Upper lobe of left lung (tissue), 4 donors: ENCODE results near the gene IP6K1.

Experiments
- CTCF ChIP-seq, 6 experiments: fragments of 450-650 bp in 4 of 6; fragments of 200-600 bp in 2 of 6; sonication (generic) in 2 of 6; IDR thresholded peaks; one replicate each; pipeline ENCODE4 v1.5.1; 2016 to 2019; ENCODE audit warnings: antibody characterized with exemption in 6 of 6
- POLR2A ChIP-seq, 4 donors: fragments of 450-650 bp; IDR thresholded peaks; one replicate each; pipeline ENCODE4 v1.5.1; 2016 to 2017; ENCODE audit warnings: antibody characterized with exemption in 4 of 4, mild to moderate bottlenecking in 2 of 4
- POLR2AphosphoS5 ChIP-seq, 2 donors: sonication (generic); formaldehyde crosslinking; IDR thresholded peaks; one replicate each; pipeline ENCODE4 v1.5.1; 2017; ENCODE audit warnings: antibody characterized with exemption in 2 of 2

- TF ChIP-seq CTCF (IDR thresholded peaks at IDR 0.05) (no peak), POLR2A (IDR thresholded peaks at IDR 0.05) (no peak), POLR2AphosphoS5 (IDR thresholded peaks at IDR 0.05) (no peak)
Measured at GRCh38 chr3:49757197-49757596, 29.1 kb downstream of the IP6K1 start.
